HG02571 (cell line): ENCODE results near the gene BRIX1.
"Not testable (repeated sequence)": the region's sequence is repeated elsewhere in the genome, so short reads cannot be mapped to it uniquely, and the experiment has no call there.

Source experiments
- ATAC-seq: cut with Tn5 transposase; IDR thresholded peaks from one replicate; pipeline ENCODE4 v1.9.1; 2021; ENCODE audit warnings: mild to moderate bottlenecking, moderate library complexity; ENCODE audit not compliant: unreplicated experiment

BRIX1 gene

DNA sequence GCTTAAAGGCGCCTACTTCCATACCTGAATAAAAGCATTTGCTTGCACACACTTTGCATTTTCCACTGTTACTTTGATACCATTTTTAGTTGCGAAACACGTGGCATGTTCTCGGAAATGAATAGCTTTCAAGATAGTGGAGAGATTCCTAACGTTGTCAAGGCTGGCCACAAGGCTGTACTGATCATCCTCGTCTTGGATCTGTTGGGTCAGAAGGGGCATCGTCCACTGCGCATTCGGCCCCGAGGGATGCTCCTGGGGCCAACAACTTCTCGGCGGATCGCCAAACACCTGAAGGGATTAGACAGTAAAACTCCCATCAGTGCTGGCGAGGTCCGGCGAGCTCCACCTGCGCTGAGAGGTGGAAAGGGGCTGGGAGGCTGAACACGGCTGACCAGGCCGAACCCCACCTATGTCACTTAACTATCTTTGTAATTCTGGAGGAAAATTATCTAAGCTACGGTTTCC, 806 bp upstream of the BRIX1 start:
- peak; percentile 6 for ATAC-seq

DNA sequence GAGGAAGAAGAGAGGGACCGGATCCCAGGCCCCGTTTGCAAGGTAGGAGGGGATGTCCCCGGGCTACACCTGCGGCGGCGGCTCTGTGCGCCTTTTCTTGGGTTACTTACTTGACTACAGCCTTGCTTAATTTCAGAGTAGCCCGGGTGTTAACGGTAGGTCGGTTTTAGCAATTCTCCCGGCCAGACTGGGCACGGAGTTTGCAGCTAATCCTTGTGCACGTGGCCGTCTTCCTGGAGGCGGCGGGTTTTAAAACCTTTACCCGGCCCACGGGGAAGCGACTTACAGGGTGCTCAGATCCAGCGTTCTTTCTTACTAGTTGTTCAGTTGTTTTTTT, 313 bp downstream of the BRIX1 start:
- peak; percentile 13 for ATAC-seq

DNA sequence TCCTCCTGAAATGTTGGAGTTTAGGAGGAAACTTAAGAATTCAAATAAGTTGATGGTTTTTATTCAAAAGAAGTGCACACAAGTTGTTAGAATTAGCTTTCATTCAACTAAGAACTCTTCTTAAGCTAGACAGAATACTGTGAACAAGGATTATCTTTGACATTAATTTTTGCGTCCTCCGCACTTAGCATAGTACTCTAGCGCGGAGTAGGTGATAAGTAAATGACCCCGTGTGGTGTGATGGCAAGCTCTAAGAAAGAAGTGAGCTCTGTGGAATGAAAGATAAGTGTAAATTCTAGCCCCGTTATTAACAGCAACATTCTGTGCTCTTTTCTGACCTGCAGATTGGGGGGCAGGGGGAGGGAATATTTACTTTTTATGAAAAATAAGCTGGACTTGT, 1.0 kb downstream of the BRIX1 start:
- ATAC-seq = no peak

DNA sequence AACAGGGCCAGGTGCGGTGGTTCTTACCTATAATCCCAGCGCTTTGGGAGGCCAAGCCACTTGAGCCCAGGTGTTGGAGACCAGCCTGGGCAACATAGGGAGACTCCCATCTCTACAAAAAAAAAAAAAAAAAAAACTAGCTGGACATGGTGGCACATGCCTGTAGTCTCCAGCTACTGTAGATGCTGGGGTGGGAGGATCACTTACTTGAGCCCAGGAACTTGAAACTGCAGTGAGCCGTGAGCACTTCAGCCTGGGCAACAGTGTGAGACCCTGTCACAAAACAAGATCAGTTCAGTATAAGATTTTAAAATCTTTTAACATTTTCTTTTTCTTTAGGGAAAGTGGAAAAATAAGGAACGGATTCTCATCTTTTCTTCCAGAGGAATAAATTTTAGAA, 2.5 kb downstream of the BRIX1 start:
- ATAC-seq = no peak

DNA sequence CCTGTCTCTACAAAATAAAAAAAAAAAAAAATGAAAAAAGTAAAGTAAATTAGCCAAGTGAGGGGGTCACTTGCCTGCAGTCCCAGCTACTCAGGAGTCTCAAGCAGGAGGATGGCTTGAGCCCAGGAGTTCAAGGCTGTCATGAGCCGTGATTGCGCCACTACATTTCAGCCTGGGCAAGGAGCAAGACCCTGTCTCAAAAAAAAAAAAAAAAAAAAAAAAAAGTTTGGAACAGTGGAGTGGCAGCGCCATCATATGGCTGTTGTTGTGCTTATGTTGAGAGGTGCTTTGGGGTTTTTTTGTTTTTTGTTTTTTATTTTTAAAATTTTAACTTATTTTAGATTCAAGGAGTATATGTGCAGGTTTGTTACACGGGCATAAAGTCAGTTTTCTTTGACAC, 3.6 kb downstream of the BRIX1 start:
- no peak for ATAC-seq

DNA sequence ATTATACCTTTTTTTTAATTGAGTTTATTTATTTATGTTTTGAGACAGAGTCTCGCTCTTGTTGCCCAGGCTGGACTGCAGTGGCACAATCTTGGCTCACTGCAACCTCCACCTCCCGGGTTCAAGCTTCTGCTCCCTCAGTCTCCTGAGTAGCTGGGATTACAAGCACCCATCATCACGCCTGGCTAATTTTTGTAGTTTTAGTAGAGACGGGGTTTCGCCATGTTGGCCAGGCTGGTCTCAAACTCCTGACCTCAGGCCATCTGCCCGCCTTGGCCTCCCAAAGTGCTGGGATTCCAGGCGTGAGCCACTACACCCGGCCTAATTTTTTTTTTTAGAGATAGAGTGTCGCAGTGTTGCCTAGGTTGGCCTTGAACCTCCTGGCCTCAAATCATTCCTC, 7.7 kb downstream of the BRIX1 start:
- ATAC-seq = not testable (repeated sequence)

DNA sequence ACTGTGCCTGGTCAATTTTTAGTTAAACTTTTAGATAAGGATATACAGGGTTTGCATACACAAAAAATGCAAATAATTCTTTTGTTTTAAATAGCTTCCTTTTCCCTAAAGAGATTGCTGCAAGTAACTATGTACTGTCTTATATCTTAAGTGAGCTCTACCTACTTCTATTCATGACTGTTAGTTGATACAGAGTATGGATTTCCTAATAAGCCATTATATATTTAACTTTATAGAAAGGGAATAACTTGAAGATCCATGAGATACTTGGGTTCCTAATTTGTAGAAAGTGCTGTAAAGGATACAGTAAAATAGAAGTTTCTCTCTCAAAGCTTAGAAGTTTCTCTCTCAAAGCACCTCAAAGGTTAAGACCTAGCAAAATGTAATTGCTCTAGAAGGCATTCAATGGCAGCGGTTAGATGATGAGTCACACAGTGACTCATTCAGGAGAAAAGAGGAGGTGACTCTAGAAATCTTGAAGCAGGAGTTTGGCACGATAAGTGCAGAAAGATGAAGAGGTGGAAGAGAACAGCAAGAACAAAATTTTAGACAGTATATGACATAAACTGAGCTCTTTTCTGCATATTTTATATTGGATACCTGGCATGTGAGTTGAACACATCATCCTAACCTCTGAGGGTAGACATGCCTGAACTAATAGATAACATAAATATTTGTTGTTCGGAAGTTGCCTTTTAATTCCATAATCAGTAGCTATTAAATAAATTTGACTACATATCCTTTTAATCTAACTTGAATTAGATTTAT, 8.4 kb downstream of the BRIX1 start:
- ATAC-seq = peak; percentile 60

DNA sequence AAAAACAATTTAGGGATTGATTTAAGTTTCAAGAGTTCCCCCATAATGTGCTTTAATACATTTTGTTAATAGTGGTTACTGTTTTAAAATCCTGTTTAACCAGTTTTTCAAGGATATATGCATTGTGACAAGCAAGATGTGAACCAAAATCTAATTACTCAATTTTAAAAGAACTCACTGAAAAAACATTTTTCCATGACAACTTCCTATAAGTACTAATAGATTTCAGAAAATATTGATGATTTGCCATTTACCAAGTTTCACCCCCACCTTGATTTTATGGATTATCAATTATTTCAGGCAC, 8.9 kb downstream of the BRIX1 start:
- ATAC-seq = no peak

DNA sequence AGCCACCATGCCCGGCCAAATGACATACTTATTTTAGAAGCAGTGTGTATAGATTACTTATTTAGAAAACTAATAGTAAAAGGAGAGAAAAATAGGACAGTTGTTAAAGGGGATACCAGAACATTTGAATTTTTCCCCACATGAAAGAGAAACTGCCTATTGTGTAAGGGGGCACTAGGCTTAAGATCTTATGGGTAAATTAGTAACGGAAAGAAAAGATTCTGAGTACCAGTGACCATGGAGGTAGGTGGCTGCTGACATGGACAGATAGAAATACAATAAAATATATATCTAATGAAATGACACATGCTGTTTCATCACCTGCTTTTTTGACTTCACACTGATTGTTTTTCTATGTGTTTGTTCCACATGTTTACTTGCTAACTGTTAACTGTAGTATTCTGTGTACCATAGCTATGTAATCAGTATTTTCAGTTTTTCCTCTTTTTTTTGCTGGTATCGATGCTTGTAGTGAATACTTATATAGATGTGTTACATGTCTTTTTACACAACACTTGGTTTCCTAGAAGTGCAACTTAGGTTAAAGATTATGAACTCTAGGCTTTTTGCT, 10.9 kb downstream of the BRIX1 start:
- no peak for ATAC-seq

DNA sequence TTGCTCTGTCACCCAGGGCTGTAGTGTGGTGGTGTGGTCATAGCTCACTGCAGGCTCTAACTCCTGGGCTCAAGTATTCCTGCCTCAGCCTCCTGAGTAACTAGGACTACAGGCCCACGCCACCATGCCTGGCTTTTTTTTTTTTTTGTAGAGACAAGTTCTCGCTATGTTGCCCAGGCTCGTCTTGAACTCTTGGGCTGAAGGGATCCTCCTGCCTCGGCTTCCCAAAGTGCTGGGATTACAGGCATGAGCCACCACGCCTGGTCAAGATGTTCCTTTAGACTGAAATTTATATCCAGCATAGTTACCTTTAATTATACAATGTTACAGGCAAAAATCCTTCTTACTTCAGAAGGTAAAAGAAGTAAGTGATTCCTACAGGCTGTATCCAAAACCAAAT, 12.3 kb downstream of the BRIX1 start:
- ATAC-seq = no peak

DNA sequence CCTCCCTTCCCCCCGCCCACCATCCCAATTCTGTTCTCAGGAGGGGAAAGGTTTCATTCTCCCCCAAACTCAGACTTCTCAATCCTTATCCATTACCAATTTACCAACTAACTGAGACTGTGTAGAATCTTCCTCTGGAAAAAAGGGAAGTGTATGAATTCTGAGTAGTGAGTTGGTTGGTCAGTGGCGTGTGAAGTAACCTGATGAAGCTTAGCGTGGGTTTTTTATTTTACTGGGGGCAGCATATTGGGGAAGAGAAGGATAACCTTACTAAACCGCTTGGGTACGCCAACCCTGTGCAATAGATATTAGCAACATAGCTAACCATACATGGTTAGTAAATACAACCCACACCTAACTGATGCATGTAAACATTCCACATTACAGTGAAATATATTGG, 12.8 kb downstream of the BRIX1 start:
- no peak for ATAC-seq

DNA sequence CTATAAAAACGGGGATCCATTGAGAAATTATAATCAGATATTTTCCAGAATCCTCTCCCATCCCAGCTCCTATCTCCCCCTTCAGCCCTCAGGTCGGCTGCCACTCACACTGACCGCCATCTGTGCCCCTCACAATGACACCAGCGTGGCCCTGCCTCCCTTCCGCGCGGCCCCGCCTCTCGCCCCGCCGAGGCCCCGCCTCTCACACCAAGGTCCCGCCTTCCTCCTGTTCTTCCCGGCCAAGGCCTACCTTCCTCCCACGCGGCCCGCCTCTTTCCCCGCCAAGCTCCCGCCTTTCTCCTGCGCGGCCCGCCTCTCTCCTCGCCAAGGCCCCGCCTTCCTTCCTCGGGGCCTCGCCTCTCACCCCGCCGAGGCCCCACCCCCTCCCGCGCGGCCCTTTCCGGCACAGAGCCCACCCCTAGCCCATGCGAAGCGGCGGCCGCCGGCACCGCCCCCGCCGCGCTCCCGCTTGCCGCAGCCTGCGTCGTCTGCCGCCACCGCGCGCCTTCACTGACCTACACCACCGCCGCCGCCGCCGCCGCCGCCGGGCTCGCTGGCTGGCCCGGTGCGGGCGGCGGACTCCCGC, 13.7 kb downstream of the BRIX1 start, which contains the start of gene DNAJC21:
TSS of gene DNAJC21 (plus strand) at position 426 of the 586 bp plus-strand sequence. CDS start 261 bp downstream, outside the sequence.
- peak; percentile 87 for ATAC-seq

DNA sequence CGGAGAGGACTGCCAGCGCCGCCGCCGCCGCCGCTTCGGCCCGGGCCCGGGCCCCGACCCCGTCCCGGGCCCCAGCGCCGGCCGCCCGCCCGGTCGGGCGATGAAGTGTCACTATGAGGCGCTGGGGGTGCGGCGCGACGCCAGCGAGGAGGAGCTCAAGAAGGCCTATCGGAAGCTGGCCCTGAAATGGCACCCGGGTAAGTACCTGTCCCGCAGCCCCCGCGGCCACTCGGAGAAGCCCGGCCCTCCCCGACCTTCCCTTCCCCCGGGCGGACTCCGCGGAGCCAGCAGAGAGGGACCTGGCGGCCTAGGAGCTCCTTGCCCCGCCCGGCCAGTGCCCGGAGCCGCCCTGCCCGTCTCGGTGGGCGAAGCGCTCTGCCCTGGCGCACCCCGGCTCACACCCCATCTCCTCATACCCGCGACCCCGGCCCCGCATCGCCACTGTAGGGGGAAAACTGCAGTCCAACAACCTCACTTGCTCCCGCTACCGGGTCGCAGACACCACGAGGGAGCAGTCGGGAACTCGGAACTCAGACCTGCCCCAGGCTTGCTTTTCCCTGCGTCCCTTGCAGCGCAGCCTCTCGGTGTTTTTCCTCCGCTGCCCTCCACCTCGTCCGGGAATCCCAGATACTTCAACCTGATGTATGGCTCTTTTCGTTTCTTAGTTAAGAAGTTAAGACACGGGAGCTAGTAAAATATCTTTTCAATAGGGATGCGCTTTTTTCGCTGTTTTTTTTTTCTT, 14.4 kb downstream of the BRIX1 start:
- ATAC-seq = peak; percentile 77

DNA sequence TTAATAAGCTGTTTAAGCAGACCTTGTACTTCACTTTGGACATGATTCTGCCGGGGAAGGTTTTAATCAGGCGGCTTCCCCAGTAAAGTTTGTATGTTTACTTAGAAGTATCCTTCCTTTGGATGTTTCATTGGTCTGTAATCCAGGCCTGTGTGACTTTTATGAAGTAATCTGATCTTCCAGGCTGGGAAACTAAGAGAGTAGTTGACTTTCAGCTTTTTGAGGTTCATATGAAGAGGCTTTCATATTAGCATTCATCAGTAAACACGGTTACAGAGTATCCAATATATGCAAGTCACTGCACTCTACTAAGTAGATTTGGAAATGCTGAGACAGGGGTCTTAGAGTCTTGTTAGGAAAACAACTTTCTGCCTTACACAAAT, 14.9 kb downstream of the BRIX1 start:
- no peak for ATAC-seq

DNA sequence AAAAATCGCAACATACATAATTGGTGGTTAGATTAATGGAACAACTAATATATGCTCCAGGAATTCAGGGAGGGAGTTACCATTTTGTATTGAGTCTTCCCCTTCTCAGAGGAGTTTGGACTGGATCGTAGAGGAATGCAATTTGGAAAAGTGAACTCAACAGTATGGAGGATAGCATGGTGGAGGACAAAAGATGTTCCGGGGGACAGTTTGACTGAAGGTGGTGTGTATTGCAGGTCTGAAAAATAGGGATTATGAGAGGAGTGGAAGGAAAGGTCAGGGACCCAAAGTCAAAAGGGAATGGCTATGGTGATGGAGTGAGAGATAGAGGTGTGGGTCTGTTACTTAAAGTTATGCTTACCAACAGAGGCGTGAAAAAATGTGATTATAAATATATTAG, 15.4 kb downstream of the BRIX1 start:
- ATAC-seq = no peak

DNA sequence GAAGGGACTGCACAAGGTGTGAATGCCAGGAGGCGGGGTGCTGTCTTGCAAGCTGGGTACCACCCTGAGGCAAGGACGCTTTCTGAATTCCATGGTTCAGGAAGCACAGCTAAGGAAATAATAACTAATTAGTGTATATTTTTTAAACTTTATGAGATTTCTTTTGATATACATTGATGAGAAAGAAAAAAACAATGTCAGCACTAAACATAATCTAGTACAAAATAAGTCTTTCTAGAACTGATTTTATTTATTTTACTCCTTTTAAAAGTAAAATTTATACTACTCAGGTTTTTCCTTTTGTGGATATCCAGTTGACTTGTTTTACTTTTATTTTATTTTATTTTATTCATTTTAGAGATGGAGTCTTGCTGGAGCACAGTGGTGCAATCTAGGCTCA, 17.4 kb downstream of the BRIX1 start:
- ATAC-seq = no peak

DNA sequence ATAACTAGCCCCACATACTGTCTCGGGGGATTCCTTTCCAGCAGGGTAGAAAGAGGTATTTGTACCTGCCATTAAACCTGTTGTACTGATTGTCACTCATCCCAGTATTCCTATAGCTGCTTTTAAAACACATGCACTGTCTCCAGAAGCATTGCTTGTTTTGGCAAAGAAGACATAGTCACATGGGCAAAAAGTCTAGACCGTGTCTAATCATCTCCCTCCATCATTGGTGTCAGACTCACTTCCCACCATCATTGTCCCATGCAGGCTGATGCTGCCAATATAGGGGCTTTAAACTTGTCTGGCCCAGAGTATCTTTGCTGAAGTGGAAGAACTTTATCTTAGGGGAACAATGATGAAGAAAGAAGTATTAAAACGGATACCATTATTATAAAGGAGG, 26.4 kb downstream of the BRIX1 start:
- ATAC-seq = no peak

DNA sequence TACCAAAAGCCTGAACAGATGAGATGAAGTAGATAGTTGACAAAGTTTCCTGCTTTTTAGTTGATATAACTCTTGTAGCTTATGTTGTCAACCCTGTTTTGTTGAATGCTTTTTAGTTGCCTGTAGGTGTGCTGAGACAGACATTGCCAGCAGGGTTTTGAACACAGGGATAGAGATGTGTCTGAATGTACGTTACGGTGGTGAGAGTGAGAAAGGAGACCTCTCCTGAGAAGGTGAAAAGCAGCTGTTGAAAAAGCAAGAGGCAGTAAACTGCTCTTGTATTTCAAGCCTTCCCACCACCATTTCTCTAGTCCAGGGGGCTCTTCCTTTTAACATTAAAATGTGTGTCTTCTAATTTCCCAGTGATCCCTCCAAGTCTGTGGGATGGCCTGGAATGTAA, 28.5 kb downstream of the BRIX1 start:
- no peak for ATAC-seq

DNA sequence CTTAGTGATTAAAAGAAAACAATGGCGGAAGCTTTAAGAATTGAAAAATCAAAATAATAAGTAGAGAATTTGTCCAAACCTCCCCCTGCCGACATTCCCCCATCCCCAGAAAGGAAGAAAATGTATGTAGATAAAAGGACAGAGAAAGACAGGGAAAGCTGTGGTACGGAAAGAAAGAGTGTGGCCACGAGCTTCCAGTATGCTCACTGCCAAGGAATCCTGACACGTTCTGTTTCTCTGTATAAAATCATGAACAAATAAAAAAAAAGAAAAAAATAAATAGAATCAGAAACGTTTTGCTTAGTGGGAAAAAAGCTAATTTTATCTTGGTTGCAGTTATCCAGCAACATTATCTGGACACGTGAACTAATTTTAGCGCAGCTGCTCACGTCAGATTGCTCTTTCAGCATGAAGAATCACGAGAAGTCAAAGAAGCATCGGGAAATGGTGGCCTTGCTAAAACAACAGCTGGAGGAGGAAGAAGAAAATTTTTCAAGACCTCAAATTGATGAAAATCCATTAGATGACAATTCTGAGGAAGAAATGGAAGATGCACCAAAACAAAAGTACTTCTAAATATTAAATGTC, 29.0 kb downstream of the BRIX1 start:
- ATAC-seq = no peak

DNA sequence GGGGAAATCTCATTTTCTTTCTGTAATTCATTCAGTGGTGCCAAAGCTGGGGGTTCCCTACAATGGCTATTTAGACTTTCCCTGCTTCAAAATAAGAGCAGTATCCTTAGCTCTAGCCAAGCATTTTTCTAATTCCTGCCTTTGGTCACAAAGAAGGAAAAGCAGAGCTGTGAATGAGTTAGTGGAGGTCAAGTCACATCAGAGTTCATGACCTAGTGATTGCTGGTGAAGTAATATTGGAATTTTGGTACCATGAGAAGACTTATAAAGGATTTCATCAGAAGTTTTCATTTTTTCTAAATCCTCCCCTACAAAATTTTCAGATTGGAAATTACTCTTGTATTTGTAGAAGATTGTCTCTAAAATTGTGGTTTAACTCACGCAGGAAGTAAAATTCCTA, 41.8 kb downstream of the BRIX1 start:
- no peak for ATAC-seq

DNA sequence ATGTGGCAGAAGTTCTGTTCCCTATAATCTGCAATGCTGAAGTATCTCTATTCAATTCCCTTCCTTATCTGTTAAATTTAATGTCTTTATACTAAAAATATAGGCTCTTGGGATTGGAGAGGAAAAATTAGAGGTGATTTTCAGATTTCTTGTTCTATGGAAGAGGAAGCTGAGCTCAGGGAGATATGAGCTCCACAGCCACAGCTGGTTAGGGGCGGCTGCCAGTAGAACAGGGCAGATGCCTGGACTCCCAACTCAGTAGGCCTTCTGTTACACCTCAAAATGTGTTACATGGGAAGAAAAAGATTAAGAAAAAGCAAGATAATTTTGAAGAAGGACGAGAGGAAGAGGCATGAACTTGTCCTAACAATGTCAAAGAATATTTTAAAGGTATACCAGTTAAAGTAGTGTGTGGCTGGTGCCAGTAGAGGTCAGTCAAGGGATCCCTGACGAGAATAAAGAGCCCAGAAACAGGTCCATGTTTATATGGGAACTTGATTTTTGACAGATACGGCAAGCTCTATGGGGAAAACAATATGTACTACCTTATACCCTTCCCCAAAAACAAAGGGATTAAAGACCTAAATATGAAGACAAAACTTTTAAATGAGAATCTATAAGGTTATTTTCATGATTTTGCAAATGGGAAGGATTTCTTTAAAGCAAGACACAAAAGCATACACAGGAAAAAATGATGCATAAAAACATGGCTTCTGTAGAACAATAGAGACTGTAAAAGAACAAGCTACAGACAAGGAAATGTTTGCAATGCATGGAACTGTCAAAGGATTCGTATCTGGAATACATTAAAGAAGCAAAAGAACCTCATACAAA, 42.6 kb downstream of the BRIX1 start:
- ATAC-seq = no peak
